Right atrium auricular region (tissue), 2 donors: ENCODE results near the gene CSTB. TPM values are rescaled to one million over a fixed set of nuclear protein-coding genes. Genes with fewer than 3 reads are reported as not detected.

Source experiments
- DNase-seq: peaks from one replicate; pipeline ENCODE4 v3.0.0-alpha.2; 2019; ENCODE audit warnings: low spot score
- H3K27ac ChIP-seq, 2 donors: fragments of 200-600 bp; sonication (generic); 1 replicate in 1 of 2; 2 replicates in 1 of 2; pipeline ENCODE4 v1.5.1; 2016 to 2019
- H3K27me3 ChIP-seq, 2 donors: fragments of 200-600 bp; sonication (generic); one replicate each; pipeline versions ENCODE4 v1.5.1 to v1.6.0; 2017 to 2019
- H3K36me3 ChIP-seq: fragments of 200-600 bp; sonication (generic); one replicate; pipeline ENCODE4 v1.5.1; 2016
- H3K4me1 ChIP-seq, 2 donors: fragments of 200-600 bp; sonication (generic); one replicate each; pipeline versions ENCODE4 v1.5.1 to v1.6.0; 2017 to 2019
- H3K4me3 ChIP-seq, 2 donors: fragments of 200-600 bp; sonication (generic); 1 replicate in 1 of 2; 2 replicates in 1 of 2; pipeline ENCODE4 v1.5.1; 2017 to 2019; ENCODE audit warnings: mild to moderate bottlenecking in 1 of 2, moderate library complexity in 1 of 2
- H3K9me3 ChIP-seq, 2 donors: fragments of 200-600 bp; sonication (generic); one replicate each; pipeline ENCODE4 v1.5.1; 2019
- CTCF ChIP-seq, 2 donors: fragments of 200-600 bp; sonication (generic); IDR thresholded peaks; one replicate each; pipeline ENCODE4 v1.5.1; 2019; ENCODE audit warnings: antibody characterized with exemption in 2 of 2
- total RNA-seq, 2 donors: library from RNA; depleted of rRNA; stranded (reverse); fragments of >200 nt; gene quantifications; one replicate each; pipeline ENCODE4 v1.1.0, GENCODE V29; 2016

CSTB gene
- total RNA-seq, 2 donors from 2014 or later = 8.3 to 8.4 TPM

DNA sequence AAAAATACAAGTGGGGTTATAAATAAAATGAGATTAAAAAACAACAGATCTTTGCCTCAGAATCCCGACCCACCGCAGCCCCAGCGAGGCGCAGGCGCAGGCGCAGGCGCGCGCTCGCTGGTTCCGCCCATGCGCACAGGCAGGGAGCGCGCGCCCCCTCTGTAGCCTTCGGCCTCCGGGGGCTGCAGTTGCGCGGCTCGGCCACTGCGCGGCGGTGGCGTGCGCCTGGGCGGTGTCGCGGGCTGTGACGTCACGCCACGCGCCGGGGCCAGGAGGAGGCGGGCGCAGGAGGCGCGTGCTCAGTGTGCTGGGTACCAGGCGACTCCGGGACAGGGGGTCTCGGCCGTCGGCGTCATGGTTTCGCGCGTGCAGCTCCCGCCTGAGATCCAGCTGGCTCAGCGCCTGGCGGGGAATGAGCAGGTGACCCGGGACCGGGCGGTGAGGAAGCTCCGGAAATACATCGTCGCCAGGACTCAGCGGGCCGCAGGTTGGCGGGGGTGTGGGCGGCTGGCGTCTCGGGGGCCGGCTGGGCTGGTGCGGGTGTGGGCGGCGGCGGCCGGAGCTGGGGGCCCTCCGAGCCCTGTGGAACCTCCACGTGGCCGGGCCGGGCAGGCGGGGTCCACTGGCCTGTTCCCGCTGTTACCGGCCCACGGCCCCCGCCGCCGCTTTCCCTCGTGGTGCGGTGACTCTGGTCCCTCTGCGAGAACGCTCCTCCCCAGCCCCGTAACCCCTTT lies 13.3 kb upstream of the CSTB start, which contains the start of gene RRP1:
TSS of gene RRP1 (plus strand) at position 302 of the 734 bp plus-strand sequence. CDS start at position 355, 53 bp downstream.
- peak within 1 kb of the TSS; percentile 90 to 96 for H3K27ac ChIP-seq
- peak; percentile 100 for TF ChIP-seq CTCF (IDR thresholded peaks at IDR 0.05)
- H3K4me3 ChIP-seq = peak within 1 kb of the TSS; percentile 73 to 88
- DNase-seq = peak; percentile 88
- peaks cover 0 to 15% of the 10 kb centered on the region in 2 donors for H3K4me1 ChIP-seq
- peaks cover 32% of the 10 kb centered on the region for H3K36me3 ChIP-seq
- H3K9me3 ChIP-seq = no peaks in the 10 kb centered on the region
- no peaks in the 10 kb centered on the region for H3K27me3 ChIP-seq

DNA sequence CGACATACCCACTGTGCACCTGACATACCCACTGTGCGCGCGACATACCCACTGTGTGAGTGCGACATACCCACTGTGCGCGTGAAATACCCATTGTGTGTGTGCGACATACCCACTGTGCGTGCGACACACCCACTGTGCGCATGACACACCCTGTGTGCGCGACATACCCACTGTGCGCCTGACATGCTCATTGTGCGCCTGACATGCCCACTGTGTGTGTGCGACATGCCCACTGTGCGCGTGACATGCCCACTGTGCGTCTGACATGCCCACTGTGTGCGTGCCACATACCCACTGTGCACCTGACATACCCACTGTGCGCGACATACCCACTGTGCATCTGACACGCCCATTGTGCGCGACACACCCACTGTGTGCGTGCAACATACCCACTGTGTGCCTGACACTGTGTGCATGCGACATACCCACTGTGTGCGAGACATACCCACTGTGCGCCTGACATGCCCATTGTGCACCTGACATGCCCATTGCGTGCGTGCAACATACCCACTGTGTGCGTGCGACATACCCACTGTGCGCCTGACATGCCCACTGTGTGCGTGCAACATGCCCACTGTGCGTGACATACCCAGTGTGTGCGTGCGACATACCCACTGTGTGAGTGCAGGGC lies 10.8 kb upstream of the CSTB start:
- Histone ChIP-seq H3K4me1 (peaks cover 0 to 15% of the 10 kb centered on the region in 2 donors), H3K4me3 (no peak overlapping the region), H3K36me3 (peaks cover 7% of the 10 kb centered on the region), H3K27me3 (no peaks in the 10 kb centered on the region), H3K9me3 (no peaks in the 10 kb centered on the region), H3K27ac (no peak overlapping the region)
- DNase-seq = no peak
- TF ChIP-seq CTCF (IDR thresholded peaks at IDR 0.05) = no peak

DNA sequence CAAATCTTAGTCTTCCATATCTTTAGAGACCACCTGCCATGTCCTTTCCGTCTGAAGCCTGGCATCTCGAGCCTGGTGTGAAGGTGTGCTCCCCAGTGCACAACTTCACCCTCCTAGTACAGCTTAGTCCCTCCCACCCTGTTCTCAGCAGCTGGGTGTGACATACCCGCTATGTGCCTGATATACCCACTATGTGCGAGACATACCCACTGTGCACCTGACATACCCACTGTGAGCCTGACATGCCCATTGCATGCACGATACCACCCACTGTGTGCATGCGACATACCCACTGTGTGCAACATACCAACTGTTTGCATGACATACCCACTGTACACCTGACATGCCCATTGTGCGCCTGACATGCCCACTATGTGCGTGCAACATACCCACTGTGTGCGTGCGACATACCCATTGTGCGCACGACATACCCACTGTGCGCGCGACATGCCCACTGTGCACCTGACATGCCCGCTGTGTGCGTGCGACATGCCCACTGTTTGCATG lies 10.2 kb upstream of the CSTB start:
- TF ChIP-seq CTCF (IDR thresholded peaks at IDR 0.05) = no peak
- no peaks in the 10 kb centered on the region for H3K9me3 ChIP-seq
- no peak for DNase-seq
- H3K27ac ChIP-seq = no peak overlapping the region
- H3K36me3 ChIP-seq = peaks cover 1% of the 10 kb centered on the region
- H3K27me3 ChIP-seq = no peaks in the 10 kb centered on the region
- no peak overlapping the region for H3K4me3 ChIP-seq
- peaks cover 0 to 15% of the 10 kb centered on the region in 2 donors for H3K4me1 ChIP-seq

DNA sequence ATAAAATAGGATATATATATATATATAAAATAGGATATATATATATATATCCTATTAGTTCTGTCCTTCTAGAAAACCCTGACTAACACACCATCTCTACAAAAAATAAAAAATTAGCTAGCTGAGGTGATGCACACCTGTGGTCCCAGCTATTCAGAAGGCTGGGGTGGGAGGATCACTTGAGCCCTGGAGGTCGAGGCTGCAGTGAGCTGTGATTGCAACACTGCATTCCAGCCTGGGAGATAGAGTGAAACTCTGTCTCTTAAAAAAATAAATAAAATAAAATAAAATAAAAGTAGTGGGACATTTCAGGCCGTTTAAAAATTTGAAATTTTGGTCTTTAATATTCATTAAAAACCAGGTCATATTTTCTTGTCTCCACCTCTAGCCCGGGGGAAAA lies 9.0 kb upstream of the CSTB start:
- no peak overlapping the region for H3K27ac ChIP-seq
- no peak for DNase-seq
- H3K4me3 ChIP-seq = no peak overlapping the region
- H3K36me3 ChIP-seq = no peaks in the 10 kb centered on the region
- H3K4me1 ChIP-seq = peaks cover 0 to 3% of the 10 kb centered on the region in 2 donors
- no peaks in the 10 kb centered on the region for H3K27me3 ChIP-seq
- no peaks in the 10 kb centered on the region for H3K9me3 ChIP-seq
- no peak for TF ChIP-seq CTCF (IDR thresholded peaks at IDR 0.05)

GRCh38 chr21:43783098-43783700 lies 7.1 kb upstream of the CSTB start:
- Histone ChIP-seq H3K4me3 (no peak overlapping the region), H3K27me3 (no peaks in the 10 kb centered on the region), H3K36me3 (no peaks in the 10 kb centered on the region), H3K4me1 (no peaks in the 10 kb centered on the region), H3K9me3 (no peaks in the 10 kb centered on the region), H3K27ac (no peak overlapping the region)
- DNase-seq = no peak
- no peak for TF ChIP-seq CTCF (IDR thresholded peaks at IDR 0.05)
